Loucy (cell line): Measurements from ENCODE around the gene NT5DC4.
"Not testable (repeated sequence)": the region's sequence is repeated elsewhere in the genome, so short reads cannot be mapped to it uniquely, and the experiment has no call there.

ENCODE experiments used
- H2AFZ ChIP-seq: fragments of 200-600 bp; sonication (generic); 2 replicates; pipeline ENCODE4 v1.6.0; 2016; ENCODE audit warnings: antibody characterized with exemption, mild to moderate bottlenecking, low read length, moderate library complexity
- H3F3A ChIP-seq: fragments of 200-600 bp; 2 replicates; pipeline ENCODE4 v1.6.0; 2016; ENCODE audit warnings: antibody characterized with exemption, low read depth, mild to moderate bottlenecking
- H3K27me3 ChIP-seq: fragments of 200-600 bp; sonication (generic); 2 replicates; pipeline ENCODE4 v1.6.1; 2014; ENCODE audit warnings: low read length, mild to moderate bottlenecking; ENCODE audit not compliant: insufficient read depth, poor library complexity, severe bottlenecking
- H3K36me3 ChIP-seq: fragments of 200-600 bp; sonication (generic); 2 replicates; pipeline ENCODE4 v1.6.1; 2016; ENCODE audit warnings: low read length; ENCODE audit not compliant: insufficient read depth
- H3K4me1 ChIP-seq: fragments of 200-600 bp; sonication (generic); 2 replicates; pipeline ENCODE4 v1.5.1; 2014; ENCODE audit warnings: low read length, mild to moderate bottlenecking; ENCODE audit not compliant: insufficient read depth, poor library complexity, severe bottlenecking
- H3K4me2 ChIP-seq: fragments of 200-600 bp; sonication (generic); 2 replicates; pipeline ENCODE4 v1.6.0; 2014; ENCODE audit warnings: antibody characterized with exemption, low read length, low read depth, mild to moderate bottlenecking; ENCODE audit not compliant: poor library complexity, severe bottlenecking
- H3K4me3 ChIP-seq: fragments of 200-600 bp; sonication (generic); 2 replicates; pipeline ENCODE4 v1.5.1; 2014; ENCODE audit warnings: low read length, mild to moderate bottlenecking, mixed read lengths; ENCODE audit not compliant: poor library complexity, severe bottlenecking
- H3K79me2 ChIP-seq: fragments of 200-600 bp; sonication (generic); 2 replicates; pipeline ENCODE4 v1.6.1; 2014; ENCODE audit warnings: low read length; ENCODE audit not compliant: insufficient read depth
- H3K9ac ChIP-seq: fragments of 200-600 bp; sonication (generic); 2 replicates; pipeline ENCODE4 v1.6.0; 2014; ENCODE audit warnings: mild to moderate bottlenecking, low read depth, low read length, moderate library complexity; ENCODE audit not compliant: poor library complexity, severe bottlenecking
- H3K9me2 ChIP-seq: fragments of 200-600 bp; sonication (generic); replicated peaks from 2 replicates; pipeline ENCODE4 v1.6.1; 2016; ENCODE audit warnings: low read depth, low read length, mixed read lengths
- H3K9me3 ChIP-seq: fragments of 200-600 bp; sonication (generic); 2 replicates; pipeline ENCODE4 v1.6.1; 2014; ENCODE audit warnings: mild to moderate bottlenecking, antibody characterized with exemption, low read length, low read depth; ENCODE audit not compliant: insufficient read depth
- H4K20me1 ChIP-seq: fragments of 200-600 bp; sonication (generic); 2 replicates; pipeline ENCODE4 v1.6.0; 2014; ENCODE audit warnings: antibody characterized with exemption, low read length, mild to moderate bottlenecking; ENCODE audit not compliant: insufficient read depth, poor library complexity, severe bottlenecking
- CTCF ChIP-seq: fragments of 200-600 bp; sonication (generic); conservative IDR thresholded peaks from 2 replicates; pipeline ENCODE4 v1.5.1; 2014; ENCODE audit warnings: mild to moderate bottlenecking, antibody characterized with exemption, low read length
- EZH2phosphoT487 ChIP-seq: fragments of 200-600 bp; IDR thresholded peaks from 2 replicates; pipeline ENCODE4 v1.6.1; 2018; ENCODE audit warnings: antibody characterized with exemption, mild to moderate bottlenecking, moderate library complexity, borderline replicate concordance

NT5DC4 gene

DNA sequence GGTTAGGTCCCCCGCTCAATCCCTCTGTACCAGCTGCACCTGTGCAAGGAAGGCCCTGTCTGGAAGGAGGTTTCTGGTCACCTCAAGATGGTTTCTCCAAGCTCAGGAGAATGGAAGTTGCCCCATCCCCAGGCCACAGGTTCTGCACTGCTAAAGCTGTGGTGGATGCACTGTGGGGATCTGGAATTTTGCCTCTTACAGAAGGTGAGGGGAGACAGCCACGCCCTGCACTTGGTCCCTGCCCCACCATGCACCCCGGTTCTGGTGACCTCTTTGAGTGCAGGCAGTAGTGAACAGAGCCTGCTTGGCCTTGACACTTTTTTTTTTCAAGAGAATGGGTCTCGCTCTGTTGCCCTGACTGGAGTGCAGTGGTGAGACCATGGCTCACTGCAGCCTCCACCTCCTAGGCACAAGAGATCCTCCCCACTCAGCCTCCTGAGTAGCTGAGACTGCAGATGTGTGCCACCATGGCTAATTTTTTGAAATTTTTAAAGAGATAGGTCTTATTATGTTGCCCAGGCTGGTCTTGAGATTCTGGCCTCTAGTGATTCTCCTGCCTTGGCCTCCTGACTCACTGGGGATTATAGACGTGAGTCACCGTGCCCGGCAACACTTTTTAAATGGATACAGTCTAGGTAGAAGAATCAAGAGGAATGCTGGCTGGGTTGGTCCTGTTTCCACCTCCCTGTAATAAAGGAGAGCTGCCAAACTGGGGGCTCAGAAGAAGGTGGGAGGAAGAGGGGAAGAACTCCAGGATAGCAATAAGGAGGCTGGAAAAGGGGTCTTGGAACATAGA is 5.8 kb upstream of the NT5DC4 start:
- Histone ChIP-seq H3K9me3 (no peaks in the 10 kb centered on the region), H3K9me2 (no peaks in the 10 kb centered on the region), H2AFZ (no peak overlapping the region), H3K4me1 (peaks cover 17% of the 10 kb centered on the region), H3K4me2 (no peak overlapping the region), H3K27me3 (no peaks in the 10 kb centered on the region), H3K9ac (no peak overlapping the region), H3K4me3 (no peak overlapping the region), H4K20me1 (no peaks in the 10 kb centered on the region), H3K79me2 (no peaks in the 10 kb centered on the region), H3K36me3 (no peaks in the 10 kb centered on the region), H3F3A (no peaks in the 10 kb centered on the region; the same call in 1 of the 2 replicates)
- no peak for TF ChIP-seq CTCF
- no peak for TF ChIP-seq EZH2phosphoT487

- H3K4me2 ChIP-seq, H3K4me3 ChIP-seq, H2AFZ ChIP-seq, H3K9me3 ChIP-seq, H3K9me2 ChIP-seq, H3K27me3 ChIP-seq, H3K4me1 ChIP-seq, H4K20me1 ChIP-seq, H3K36me3 ChIP-seq, H3F3A ChIP-seq, H3K79me2 ChIP-seq, H3K9ac ChIP-seq: not testable (repeated sequence)
These were observed 4.7 kb upstream of the NT5DC4 start for GRCh38 chr2:112716094-112716493.

DNA sequence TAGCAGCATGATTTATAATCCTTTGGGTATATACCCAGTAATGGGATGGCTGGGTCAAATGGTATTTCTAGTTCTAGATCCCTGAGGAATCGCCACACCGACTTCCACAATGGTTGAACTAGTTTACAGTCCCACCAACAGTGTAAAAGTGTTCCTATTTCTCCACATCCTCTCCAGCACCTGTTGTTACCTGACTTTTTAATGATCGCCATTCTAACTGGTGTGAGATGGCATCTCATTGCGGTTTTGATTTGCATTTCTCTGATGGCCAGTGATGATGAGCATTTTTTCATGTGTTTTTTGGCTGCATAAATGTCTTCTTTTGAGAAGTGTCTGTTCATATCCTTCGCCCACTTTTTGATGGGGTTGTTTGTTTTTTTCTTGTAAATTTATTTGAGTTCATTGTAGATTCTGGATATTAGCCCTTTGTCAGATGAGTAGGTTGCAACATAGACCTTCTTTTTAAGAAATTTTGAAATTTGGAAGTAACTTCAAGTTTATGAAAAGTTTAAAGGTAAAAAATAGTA is 3.9 kb upstream of the NT5DC4 start:
- H3K9me3 ChIP-seq, H3K9ac ChIP-seq, H3F3A ChIP-seq, H3K4me1 ChIP-seq, H3K4me3 ChIP-seq, H3K9me2 ChIP-seq, H3K36me3 ChIP-seq, H3K4me2 ChIP-seq, H3K79me2 ChIP-seq, H4K20me1 ChIP-seq, H2AFZ ChIP-seq, H3K27me3 ChIP-seq: not testable (repeated sequence)

DNA sequence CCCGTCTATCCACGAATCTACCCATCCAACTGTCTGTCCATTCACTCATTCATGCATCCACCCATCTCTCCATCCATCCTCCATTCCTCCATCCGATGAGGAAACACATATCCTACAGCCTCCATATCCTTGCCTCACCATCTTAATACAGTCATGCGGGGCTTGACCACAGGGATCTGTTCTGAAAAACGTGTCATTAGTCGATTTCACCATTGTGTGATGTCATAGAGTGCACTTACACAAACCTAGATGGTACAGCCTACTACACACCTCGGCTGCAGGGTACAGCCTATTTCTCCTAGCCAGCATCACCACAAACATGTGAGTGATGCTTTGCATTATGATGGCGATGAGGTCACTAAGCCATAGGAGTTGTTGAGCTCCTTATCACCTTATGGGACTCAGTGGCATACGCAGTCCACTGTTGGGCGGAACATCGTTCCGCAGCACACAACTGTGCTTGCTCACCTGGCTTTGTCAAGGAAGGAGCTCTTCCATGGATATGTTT is 1.9 kb upstream of the NT5DC4 start:
- TF ChIP-seq EZH2phosphoT487: no peak
- no peak for TF ChIP-seq CTCF
- no peaks in the 10 kb centered on the region for H3K27me3 ChIP-seq
- H4K20me1 ChIP-seq: no peaks in the 10 kb centered on the region
- no peaks in the 10 kb centered on the region for H3K9me3 ChIP-seq
- no peak overlapping the region for H3K4me2 ChIP-seq
- no peaks in the 10 kb centered on the region for H3K79me2 ChIP-seq
- H3K4me1 ChIP-seq: no peaks in the 10 kb centered on the region
- H3K9me2 ChIP-seq: no peaks in the 10 kb centered on the region
- H3K36me3 ChIP-seq: no peaks in the 10 kb centered on the region
- H3K4me3 ChIP-seq: no peak overlapping the region
- H3F3A ChIP-seq: no peaks in the 10 kb centered on the region; the same call in 1 of the 2 replicates
- H3K9ac ChIP-seq: no peak overlapping the region
- H2AFZ ChIP-seq: no peak overlapping the region
